GM19463 (cell line): ENCODE data around the gene SIN3A.
"Not testable (repeated sequence)": the region's sequence is repeated elsewhere in the genome, so short reads cannot be mapped to it uniquely, and the experiment has no call there.

ENCODE experiments used
- ATAC-seq: cut with Tn5 transposase; IDR thresholded peaks from one replicate; pipeline ENCODE4 v1.9.1; 2021; ENCODE audit warnings: mild to moderate bottlenecking, moderate library complexity; ENCODE audit not compliant: unreplicated experiment

Gene SIN3A

GRCh38 chr15:75383986-75384385 is 67.5 kb downstream of the SIN3A start:
- not testable (repeated sequence) for ATAC-seq

GRCh38 chr15:75380773-75381172 is 70.7 kb downstream of the SIN3A start:
- ATAC-seq = no peak

- no peak for ATAC-seq
Measured at GRCh38 chr15:75371901-75372688, 79.4 kb downstream of the SIN3A start.

- ATAC-seq = no peak
Measured at GRCh38 chr15:75371486-75371885, 80.0 kb downstream of the SIN3A start.

DNA sequence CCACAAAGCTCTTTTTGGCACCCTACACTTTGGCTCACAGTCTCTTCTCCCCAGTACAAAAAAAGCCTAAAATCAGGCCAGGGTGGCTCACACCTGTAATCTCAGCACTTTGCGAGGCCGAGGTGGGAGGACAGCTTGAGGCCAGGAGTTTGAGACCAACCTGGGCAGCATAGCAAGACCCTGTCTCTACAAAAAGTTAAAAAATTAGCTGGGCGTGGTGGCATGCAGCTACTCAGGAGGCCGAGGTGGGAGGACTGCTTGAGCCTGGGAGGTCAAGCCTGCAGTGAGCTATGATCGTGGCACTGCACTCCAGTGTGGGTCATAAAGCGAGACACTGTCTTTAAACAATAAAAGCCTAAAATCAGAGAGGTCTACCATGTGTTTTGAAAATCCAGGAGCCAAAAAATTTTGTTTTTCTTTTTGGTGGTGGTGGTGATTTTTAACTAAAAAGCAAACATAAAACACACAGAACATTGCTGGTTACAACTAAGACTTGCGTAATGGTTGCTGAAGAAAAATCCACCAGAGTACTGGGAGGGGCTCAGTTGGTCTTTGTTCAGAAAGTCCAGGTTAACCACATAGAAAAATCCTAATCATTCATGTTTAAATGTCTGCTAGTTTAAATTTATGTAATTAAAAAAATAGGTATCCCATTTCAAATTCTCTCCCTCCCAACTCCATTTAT is 81.5 kb downstream of the SIN3A start:
- ATAC-seq = no peak

GRCh38 chr15:75368689-75369239 is 82.7 kb downstream of the SIN3A start:
- ATAC-seq = no peak

GRCh38 chr15:75367913-75368688 is 83.4 kb downstream of the SIN3A start, which contains the start of gene MAN2C1:
Gene MAN2C1, minus strand, starts transcription at chr15:75368607. Its CDS starts 24 bp downstream, at chr15:75368583.
- peak; percentile 88 for ATAC-seq

GRCh38 chr15:75367406-75367912 is 84.0 kb downstream of the SIN3A start:
- no peak for ATAC-seq

DNA sequence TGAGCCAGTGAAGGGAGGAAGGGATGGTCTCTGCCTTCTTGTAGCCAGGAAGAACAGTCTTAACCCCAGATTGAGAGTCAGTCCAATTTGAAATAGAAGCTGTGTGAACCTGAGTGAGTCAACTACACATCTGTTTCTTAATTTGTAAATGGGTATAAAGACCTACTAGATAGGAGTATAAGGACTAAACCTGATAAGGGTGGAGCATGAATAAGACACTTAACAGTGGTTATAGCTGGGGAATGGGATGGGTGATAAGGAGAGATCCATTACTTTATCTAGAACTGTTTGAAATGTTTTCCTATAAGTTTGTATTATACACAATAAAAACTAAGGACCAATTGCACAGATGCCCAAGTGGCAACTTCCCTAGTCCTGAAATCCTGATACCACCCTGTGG is 84.5 kb downstream of the SIN3A start:
- ATAC-seq = no peak

DNA sequence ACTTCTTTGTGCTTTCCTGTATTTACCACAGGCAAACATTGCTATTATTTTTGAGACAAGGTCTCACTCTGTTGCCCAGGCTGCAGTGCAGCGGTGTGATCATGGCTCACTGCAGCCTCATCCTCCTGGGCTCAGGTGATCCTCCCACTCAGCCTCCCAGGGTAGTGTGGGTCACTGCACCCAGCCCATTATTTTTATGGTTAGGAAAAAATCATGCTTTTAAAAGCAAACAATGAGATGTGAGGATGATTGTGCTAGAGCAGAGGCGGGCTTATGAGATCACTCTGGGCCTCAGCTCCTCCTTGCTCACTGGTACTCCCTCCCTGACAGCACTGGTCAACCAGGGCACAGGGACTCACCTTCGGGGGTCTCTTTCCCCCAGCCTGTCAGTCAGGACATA is 85.3 kb downstream of the SIN3A start:
- no peak for ATAC-seq

DNA sequence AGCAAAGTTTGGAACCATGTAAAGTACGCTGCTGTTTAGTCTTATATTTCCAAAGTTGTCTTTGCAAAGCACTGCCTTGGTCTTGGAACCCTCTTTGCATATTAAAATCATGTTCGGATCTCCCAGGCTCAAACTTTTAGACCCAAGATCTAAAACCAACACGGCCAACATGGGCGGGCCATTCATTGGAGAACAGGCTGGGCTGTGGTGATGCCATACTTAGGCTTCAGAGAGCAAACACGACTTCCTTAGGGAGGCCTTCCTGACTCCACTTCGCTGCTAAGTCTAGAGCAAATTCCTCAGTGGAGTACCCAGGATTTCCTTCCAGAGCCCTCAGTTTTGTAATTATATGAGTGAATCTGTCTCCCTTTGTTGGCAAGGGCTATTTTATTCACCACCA is 86.6 kb downstream of the SIN3A start:
- ATAC-seq = no peak

GRCh38 chr15:75363786-75364185 is 87.7 kb downstream of the SIN3A start:
- ATAC-seq = no peak

DNA sequence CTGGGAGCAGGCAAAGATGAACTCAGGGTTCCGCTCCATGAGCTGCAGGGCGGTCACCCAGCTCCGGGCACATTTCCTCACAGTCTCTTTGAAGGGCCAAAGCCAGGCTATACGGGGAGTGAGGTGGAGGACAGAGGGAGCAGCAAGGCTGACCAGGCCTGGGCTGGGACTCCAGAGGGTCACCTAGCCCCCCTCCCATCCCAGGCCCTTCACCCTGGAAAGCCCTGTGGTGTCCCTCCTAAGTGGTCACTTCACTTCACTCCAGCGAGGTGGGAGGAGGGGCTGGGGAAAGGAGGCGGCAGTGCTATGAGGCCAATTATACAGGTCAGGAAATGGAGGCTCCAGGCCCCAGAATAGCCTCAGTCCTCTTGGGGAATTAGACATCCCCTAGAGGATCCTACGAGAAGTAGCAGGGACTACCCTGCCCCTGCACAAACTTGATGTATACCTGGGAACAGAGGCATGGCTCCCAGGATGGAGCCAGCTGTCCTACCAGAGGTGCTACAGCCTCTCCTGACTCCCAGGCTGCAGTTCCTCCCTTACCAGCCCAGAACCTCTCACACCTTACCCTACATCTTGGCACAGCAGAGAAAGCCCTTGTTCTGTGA is 88.7 kb downstream of the SIN3A start:
- ATAC-seq = no peak

DNA sequence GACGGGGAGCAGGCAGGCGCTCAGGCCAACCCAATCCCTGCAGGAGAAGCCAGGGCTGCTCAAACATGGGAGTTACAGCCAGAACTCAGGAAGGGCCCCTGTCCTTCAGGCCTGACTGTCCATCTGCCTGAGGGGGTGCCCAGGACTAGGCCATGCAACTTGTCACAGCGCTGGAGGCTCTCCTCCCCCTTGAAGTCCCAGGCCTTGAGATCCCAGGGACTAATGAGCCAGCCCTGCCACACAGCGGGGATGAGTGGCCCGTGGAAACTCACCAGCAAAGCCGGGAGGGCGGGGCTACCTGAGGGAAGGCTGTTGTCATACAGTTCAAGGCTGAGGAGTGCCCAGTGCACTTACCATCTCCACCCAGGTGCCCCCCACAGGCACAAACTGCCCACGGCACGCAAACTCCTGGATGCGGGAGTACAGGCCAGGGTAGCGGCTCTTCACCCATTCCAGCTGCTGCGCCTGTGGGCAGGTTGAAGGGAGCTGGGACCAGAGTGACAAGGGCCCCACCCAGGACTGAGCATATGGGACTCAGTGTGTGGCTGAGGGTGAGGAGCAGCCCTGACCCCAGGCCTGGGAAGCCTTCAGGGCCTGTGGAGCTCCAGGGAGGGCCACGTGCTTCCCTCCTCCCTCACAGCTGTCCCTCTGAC is 89.4 kb downstream of the SIN3A start:
- no peak for ATAC-seq

GRCh38 chr15:75361361-75361988 is 90.0 kb downstream of the SIN3A start:
- ATAC-seq = no peak

GRCh38 chr15:75360856-75361255 is 90.6 kb downstream of the SIN3A start:
- no peak for ATAC-seq

GRCh38 chr15:75360391-75360790 is 91.1 kb downstream of the SIN3A start:
- ATAC-seq = no peak

DNA sequence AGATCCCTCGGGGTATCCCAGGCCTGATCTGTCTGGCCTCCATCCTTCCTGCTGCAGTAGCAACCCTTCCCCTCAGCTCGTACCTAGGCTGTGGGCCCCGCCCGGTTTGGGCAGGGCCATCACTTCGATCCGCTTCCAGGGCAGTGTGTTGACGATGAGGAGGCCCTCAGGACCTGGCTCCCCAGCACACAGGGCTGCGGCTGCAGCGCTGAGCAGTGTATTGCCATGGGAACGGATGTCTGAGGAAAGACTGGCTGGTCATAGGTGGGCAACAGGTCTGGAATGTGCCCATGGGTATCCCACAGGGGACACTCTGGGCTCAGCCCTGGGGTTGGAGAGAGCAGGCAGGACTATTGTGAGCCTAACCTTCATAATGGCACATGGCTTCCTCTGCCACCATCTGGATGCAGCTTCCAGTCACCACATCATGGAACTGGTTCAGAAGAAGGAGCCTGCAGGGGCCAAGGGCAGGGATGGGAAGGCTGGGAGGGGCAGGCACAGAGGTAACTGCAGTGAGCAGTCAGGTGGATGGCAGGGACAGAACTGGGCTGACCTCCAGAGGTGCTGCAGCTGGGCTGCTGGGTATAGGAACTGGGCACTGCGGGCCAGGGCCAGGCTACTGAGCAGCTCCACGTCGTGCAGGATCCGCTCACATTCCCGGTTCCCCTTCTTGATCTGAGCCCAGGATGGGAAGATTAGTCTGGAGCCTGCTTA is 91.8 kb downstream of the SIN3A start:
- ATAC-seq = no peak
